ENCODE measurements around the gene NPL. TPM values are rescaled to one million over a fixed set of nuclear protein-coding genes. Genes with fewer than 3 reads are reported as not detected.

Gene NPL
- total RNA-seq, 1 donor from 2014 or later: 1.3 TPM

DNA sequence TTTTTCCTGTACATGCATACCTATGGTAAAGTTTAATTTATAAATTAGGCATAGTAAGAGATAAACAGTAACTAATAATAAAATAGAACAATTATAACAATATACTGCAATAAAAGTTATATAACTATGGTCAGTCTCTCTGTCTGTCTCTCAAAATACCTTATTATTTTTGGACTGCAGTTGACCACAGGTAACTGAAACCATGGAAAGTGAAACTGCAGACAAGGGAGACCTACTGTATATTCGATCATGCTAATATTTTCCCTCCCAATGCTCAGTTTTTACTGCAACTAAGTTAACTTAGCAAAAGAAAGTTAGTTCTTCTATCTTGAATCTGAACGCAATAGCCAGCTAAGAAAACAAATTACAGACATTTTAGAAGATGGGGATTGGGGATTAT is 37.3 kb downstream of the NPL start:
- H3K4me3 Mint-ChIP-seq: no peak overlapping the region
- H3K36me3 Mint-ChIP-seq: no peaks in the 10 kb centered on the region
- Histone ChIP-seq H3K36me3 (no peaks in the 10 kb centered on the region), H3K9me3 (ENCODE audit: low read depth) (no peaks in the 10 kb centered on the region), H3K4me1 (no peaks in the 10 kb centered on the region), H3K9ac (no peak overlapping the region), H2AFZ (replicated peaks) (no peak overlapping the region), H3K27ac (no peak overlapping the region), H3K79me2 (ENCODE audit: low read depth) (no peaks in the 10 kb centered on the region), H3K4me3 (no peak overlapping the region), H3K4me2 (no peak overlapping the region), H3F3A (ENCODE audit: low read depth) (no peaks in the 10 kb centered on the region), H4K20me1 (ENCODE audit: low read depth) (no peaks in the 10 kb centered on the region), H3K27me3 (no peaks in the 10 kb centered on the region)
- H3K4me1 Mint-ChIP-seq: peaks cover 12% of the 10 kb centered on the region
- no peaks in the 10 kb centered on the region for H3K27me3 Mint-ChIP-seq (ENCODE audit: insufficient read depth, low read depth)
- DNase-seq (ENCODE audit: low spot score): no peak
- TF ChIP-seq EZH2 (IDR thresholded peaks at IDR 0.05): no peak
- TF ChIP-seq, protein P1, sequence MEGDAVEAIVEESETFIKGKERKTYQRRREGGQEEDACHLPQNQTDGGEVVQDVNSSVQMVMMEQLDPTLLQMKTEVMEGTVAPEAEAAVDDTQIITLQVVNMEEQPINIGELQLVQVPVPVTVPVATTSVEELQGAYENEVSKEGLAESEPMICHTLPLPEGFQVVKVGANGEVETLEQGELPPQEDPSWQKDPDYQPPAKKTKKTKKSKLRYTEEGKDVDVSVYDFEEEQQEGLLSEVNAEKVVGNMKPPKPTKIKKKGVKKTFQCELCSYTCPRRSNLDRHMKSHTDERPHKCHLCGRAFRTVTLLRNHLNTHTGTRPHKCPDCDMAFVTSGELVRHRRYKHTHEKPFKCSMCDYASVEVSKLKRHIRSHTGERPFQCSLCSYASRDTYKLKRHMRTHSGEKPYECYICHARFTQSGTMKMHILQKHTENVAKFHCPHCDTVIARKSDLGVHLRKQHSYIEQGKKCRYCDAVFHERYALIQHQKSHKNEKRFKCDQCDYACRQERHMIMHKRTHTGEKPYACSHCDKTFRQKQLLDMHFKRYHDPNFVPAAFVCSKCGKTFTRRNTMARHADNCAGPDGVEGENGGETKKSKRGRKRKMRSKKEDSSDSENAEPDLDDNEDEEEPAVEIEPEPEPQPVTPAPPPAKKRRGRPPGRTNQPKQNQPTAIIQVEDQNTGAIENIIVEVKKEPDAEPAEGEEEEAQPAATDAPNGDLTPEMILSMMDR (IDR thresholded peaks at IDR 0.05): no peak
- no peak for TF ChIP-seq EZH2phosphoT487 (IDR thresholded peaks at IDR 0.05)
- no peak overlapping the region for H3K27ac Mint-ChIP-seq
- no peaks in the 10 kb centered on the region for H3K9me3 Mint-ChIP-seq

DNA sequence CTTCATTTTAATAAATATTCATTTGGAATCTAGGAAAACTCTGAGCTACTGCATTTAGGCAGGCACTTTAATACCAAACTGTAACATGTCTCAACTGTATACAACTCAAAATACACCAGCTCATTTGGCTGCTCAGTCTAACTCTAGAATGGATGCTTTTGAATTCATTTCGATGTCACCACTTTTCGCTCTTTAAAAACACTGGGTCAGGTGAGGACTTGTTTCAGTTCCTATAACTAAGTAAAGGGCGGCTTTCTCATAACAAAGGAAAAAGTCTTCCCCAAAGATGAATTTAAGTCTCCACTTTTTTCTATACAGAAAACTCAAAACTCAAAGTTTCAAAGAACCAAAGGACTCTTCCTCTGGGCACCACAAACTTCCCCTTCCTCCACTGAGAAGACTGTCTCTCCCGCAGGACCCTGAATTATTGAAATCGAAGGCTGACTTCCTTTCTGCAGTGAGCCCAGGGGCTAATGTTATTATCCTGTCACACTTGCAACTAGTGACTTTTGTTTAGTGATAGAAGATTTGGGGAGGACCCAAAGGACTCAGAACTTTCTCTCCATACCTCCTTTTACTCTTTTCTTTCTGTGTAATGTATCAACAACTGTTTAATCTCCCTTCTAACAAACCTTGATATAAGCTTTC is 39.8 kb downstream of the NPL start:
- Histone ChIP-seq H3F3A (ENCODE audit: low read depth) (no peaks in the 10 kb centered on the region), H3K4me1 (no peaks in the 10 kb centered on the region), H3K27me3 (no peaks in the 10 kb centered on the region), H3K9ac (no peak overlapping the region), H3K36me3 (no peaks in the 10 kb centered on the region), H3K27ac (no peak overlapping the region), H4K20me1 (ENCODE audit: low read depth) (no peaks in the 10 kb centered on the region), H3K4me3 (no peak overlapping the region), H2AFZ (replicated peaks) (no peak overlapping the region), H3K4me2 (no peak overlapping the region), H3K9me3 (ENCODE audit: low read depth) (no peaks in the 10 kb centered on the region), H3K79me2 (ENCODE audit: low read depth) (no peaks in the 10 kb centered on the region)
- Mint-ChIP-seq H3K27me3 (ENCODE audit: insufficient read depth, low read depth) (no peaks in the 10 kb centered on the region), H3K4me1 (peaks cover 17% of the 10 kb centered on the region), H3K36me3 (no peaks in the 10 kb centered on the region), H3K4me3 (no peak overlapping the region), H3K9me3 (no peaks in the 10 kb centered on the region), H3K27ac (no peak overlapping the region)
- no peak for DNase-seq (ENCODE audit: low spot score)
- no peak for TF ChIP-seq EZH2 (IDR thresholded peaks at IDR 0.05)
- TF ChIP-seq EZH2phosphoT487 (IDR thresholded peaks at IDR 0.05): no peak
- TF ChIP-seq, protein P1 (IDR thresholded peaks at IDR 0.05): no peak

DNA sequence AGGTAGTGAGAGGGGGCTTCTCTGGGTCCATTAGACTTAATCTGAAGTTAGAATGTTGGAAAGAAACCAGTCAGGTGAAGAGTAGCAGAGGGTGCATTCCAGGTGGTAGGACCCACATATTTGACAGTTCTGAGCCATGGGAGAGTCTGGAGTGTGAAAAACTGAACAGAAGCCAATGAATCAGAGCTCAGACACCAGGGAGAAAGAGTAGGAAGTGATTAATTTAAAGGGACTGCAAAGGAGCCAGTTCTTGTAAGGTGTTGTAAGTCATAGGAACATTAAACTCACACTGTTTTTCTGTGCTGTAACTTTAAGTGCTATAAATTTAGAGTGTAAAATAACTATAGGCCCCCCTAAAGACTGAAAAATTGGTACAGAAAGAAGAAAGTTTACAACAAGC is 43.7 kb downstream of the NPL start:
- no peak for TF ChIP-seq EZH2 (IDR thresholded peaks at IDR 0.05)
- peaks cover 4% of the 10 kb centered on the region for H3K36me3 Mint-ChIP-seq
- no peaks in the 10 kb centered on the region for H3K27me3 Mint-ChIP-seq (ENCODE audit: insufficient read depth, low read depth)
- no peaks in the 10 kb centered on the region for H3K9me3 Mint-ChIP-seq
- no peak overlapping the region for H3K4me2 ChIP-seq
- H3K9ac ChIP-seq: no peak overlapping the region
- H3K9me3 ChIP-seq (ENCODE audit: low read depth): no peaks in the 10 kb centered on the region
- no peak overlapping the region for H3K27ac Mint-ChIP-seq
- H2AFZ ChIP-seq (replicated peaks): no peak overlapping the region
- no peaks in the 10 kb centered on the region for H3K27me3 ChIP-seq
- no peaks in the 10 kb centered on the region for H3F3A ChIP-seq (ENCODE audit: low read depth)
- no peaks in the 10 kb centered on the region for H3K4me1 ChIP-seq
- H3K4me3 ChIP-seq: no peak overlapping the region
- no peak overlapping the region for H3K4me3 Mint-ChIP-seq
- no peak overlapping the region for H3K27ac ChIP-seq
- peaks cover 22% of the 10 kb centered on the region for H3K4me1 Mint-ChIP-seq
- H4K20me1 ChIP-seq (ENCODE audit: low read depth): no peaks in the 10 kb centered on the region
- no peaks in the 10 kb centered on the region for H3K36me3 ChIP-seq
- H3K79me2 ChIP-seq (ENCODE audit: low read depth): no peaks in the 10 kb centered on the region
- DNase-seq (ENCODE audit: low spot score): no peak

DNA sequence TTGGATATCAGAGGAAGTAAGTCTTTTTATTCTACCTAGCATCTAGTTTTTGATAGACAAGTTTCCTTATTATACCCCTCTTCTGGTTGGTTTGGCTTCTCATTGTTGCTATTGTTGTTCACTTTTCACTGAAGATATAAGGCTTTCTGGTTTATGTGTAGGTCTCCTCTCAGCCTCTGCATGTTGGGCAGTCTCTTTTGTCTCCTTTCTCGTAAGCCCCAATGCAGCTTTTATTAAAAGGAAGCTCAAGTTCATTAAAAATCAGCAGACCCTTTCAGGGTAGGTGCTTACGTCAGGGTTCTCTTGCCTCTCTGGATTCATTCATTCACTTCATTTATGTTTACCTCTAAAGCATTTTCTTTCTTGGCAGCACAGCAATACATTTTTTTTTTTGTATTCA is 44.8 kb downstream of the NPL start:
- peaks cover 1% of the 10 kb centered on the region for H3K79me2 ChIP-seq (ENCODE audit: low read depth)
- H3K36me3 ChIP-seq: no peaks in the 10 kb centered on the region
- Mint-ChIP-seq H3K4me1 (peaks cover 21% of the 10 kb centered on the region), H3K36me3 (peaks cover 6% of the 10 kb centered on the region), H3K9me3 (no peaks in the 10 kb centered on the region), H3K27me3 (ENCODE audit: insufficient read depth, low read depth) (peaks cover 2% of the 10 kb centered on the region), H3K27ac (peak overlapping the region; percentile 11), H3K4me3 (no peak overlapping the region)
- no peak for TF ChIP-seq EZH2phosphoT487 (IDR thresholded peaks at IDR 0.05)
- no peak for TF ChIP-seq EZH2 (IDR thresholded peaks at IDR 0.05)
- TF ChIP-seq, protein P1 (IDR thresholded peaks at IDR 0.05): no peak
- H3F3A ChIP-seq (ENCODE audit: low read depth): peaks cover 7% of the 10 kb centered on the region
- no peak overlapping the region for H3K27ac ChIP-seq
- no peak overlapping the region for H2AFZ ChIP-seq (replicated peaks)
- no peak overlapping the region for H3K9ac ChIP-seq
- H4K20me1 ChIP-seq (ENCODE audit: low read depth): no peaks in the 10 kb centered on the region
- DNase-seq (ENCODE audit: low spot score): no peak
- no peaks in the 10 kb centered on the region for H3K4me1 ChIP-seq
- H3K4me2 ChIP-seq: no peak overlapping the region
- H3K27me3 ChIP-seq: no peaks in the 10 kb centered on the region
- H3K4me3 ChIP-seq: no peak overlapping the region
- no peaks in the 10 kb centered on the region for H3K9me3 ChIP-seq (ENCODE audit: low read depth)

All from neural progenitor cell (in vitro differentiated cells).